Stimulated activated CD8-positive, alpha-beta memory T cell treated with anti-CD3 and anti-CD28 coated beads, Interleukin-12 subunit alpha, Interleukin-12 subunit beta, amount 100 ng/mL, for 1 hour (primary cell): ENCODE results near the gene HDAC4.

Source experiments
- DNase-seq: peaks from one replicate; pipeline ENCODE4 v3.0.0-alpha.2; 2020; ENCODE audit warnings: low read depth

Gene HDAC4

GRCh38 chr2:239121600-239122012, 279.2 kb downstream of the HDAC4 start:
- no peak for DNase-seq

GRCh38 chr2:239120664-239121063, 280.2 kb downstream of the HDAC4 start:
- DNase-seq, result no peak

- DNase-seq, result no peak
These were observed 281.3 kb downstream of the HDAC4 start for GRCh38 chr2:239119346-239120126.

- no peak for DNase-seq
These were observed 282.1 kb downstream of the HDAC4 start for GRCh38 chr2:239118675-239119211.

GRCh38 chr2:239118264-239118663, 282.6 kb downstream of the HDAC4 start:
- no peak for DNase-seq

GRCh38 chr2:239117831-239118230, 283.0 kb downstream of the HDAC4 start:
- DNase-seq, result no peak

GRCh38 chr2:239116456-239117246, 284.2 kb downstream of the HDAC4 start:
- no peak for DNase-seq

GRCh38 chr2:239115616-239116015, 285.2 kb downstream of the HDAC4 start:
- DNase-seq, result no peak

GRCh38 chr2:239114616-239115265, 286.1 kb downstream of the HDAC4 start:
- DNase-seq, result no peak

GRCh38 chr2:239114119-239114581, 286.7 kb downstream of the HDAC4 start:
- DNase-seq, result no peak

GRCh38 chr2:239113615-239114014, 287.2 kb downstream of the HDAC4 start:
- no peak for DNase-seq

- no peak for DNase-seq
These were observed 287.6 kb downstream of the HDAC4 start for GRCh38 chr2:239113171-239113570.

- no peak for DNase-seq
These were observed 288.6 kb downstream of the HDAC4 start for GRCh38 chr2:239112127-239112774.

GRCh38 chr2:239111401-239112100, 289.3 kb downstream of the HDAC4 start:
- DNase-seq, result no peak

- DNase-seq, result no peak
These were observed 290.2 kb downstream of the HDAC4 start for GRCh38 chr2:239110595-239111048.

GRCh38 chr2:239109928-239110545, 290.8 kb downstream of the HDAC4 start:
- DNase-seq, result no peak

GRCh38 chr2:239109041-239109927, 291.5 kb downstream of the HDAC4 start:
- DNase-seq, result no peak

GRCh38 chr2:239108459-239108858, 292.4 kb downstream of the HDAC4 start:
- DNase-seq, result no peak

- DNase-seq, result no peak
These were observed 292.9 kb downstream of the HDAC4 start for GRCh38 chr2:239107936-239108335.

- no peak for DNase-seq
These were observed 293.9 kb downstream of the HDAC4 start for GRCh38 chr2:239106966-239107365.
